ENCODE data around the gene TMEM72. TPM values are rescaled to one million over a fixed set of nuclear protein-coding genes. Genes with fewer than 3 reads are reported as not detected.

Gene TMEM72
- total RNA-seq, 2 donors from 2014 or later, result 0.15 TPM; not detected in 1

DNA sequence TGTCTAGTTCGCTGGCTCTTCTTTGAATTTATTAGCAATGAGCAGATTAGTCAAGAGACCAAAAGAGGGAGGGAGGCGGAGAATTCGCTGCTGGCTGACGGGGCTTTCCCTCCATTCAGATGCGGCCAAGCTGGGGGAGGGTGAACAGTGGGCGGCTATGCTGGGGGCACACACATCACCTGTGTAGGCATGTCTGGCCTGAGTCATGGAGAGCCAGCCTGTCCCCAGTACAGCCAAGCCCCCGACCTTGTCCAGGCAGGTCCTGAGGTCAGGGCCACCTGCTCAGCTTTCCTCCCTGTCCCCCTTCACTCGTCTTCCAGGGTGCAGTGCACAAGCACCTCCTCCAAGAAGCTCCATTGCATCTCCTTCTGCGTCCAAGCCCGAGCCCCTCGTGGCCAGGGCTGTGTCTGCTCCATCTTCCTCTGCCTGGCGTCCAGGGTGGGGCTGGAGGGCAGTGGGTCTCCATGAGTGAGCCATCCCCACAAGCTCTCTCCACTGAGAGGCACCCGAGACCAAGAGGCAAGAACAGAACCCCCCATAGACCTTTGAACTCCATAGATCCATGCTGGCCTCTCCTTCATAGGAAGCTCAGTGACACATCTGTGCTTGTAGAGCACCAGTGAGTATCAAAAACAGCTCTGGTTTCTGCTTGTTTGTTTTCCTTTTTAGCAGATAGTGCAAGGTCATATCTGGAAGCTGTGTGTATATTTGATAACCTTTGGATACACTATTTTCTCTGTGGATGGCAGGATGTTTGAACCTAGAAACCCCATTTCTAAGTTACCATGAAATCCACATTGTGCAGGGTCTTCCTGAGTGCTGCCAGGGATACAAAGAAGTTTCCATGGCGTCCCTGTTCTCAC lies 69.4 kb downstream of the TMEM72 start:
- DNase-seq (ENCODE audit: low spot score), result no peak
- Histone ChIP-seq H3K9me3 (no peaks in the 10 kb centered on the region), H3K27me3 (no peaks in the 10 kb centered on the region), H3K27ac (peak overlapping the region; percentile 91 to 96), H3K4me3 (no peak overlapping the region), H3K36me3 (peaks cover 57% of the 10 kb centered on the region), H3K4me1 (peaks cover 0 to 100% of the 10 kb centered on the region in 2 donors)
- TF ChIP-seq, protein P1, sequence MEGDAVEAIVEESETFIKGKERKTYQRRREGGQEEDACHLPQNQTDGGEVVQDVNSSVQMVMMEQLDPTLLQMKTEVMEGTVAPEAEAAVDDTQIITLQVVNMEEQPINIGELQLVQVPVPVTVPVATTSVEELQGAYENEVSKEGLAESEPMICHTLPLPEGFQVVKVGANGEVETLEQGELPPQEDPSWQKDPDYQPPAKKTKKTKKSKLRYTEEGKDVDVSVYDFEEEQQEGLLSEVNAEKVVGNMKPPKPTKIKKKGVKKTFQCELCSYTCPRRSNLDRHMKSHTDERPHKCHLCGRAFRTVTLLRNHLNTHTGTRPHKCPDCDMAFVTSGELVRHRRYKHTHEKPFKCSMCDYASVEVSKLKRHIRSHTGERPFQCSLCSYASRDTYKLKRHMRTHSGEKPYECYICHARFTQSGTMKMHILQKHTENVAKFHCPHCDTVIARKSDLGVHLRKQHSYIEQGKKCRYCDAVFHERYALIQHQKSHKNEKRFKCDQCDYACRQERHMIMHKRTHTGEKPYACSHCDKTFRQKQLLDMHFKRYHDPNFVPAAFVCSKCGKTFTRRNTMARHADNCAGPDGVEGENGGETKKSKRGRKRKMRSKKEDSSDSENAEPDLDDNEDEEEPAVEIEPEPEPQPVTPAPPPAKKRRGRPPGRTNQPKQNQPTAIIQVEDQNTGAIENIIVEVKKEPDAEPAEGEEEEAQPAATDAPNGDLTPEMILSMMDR (IDR thresholded peaks at IDR 0.05), result no peak

DNA sequence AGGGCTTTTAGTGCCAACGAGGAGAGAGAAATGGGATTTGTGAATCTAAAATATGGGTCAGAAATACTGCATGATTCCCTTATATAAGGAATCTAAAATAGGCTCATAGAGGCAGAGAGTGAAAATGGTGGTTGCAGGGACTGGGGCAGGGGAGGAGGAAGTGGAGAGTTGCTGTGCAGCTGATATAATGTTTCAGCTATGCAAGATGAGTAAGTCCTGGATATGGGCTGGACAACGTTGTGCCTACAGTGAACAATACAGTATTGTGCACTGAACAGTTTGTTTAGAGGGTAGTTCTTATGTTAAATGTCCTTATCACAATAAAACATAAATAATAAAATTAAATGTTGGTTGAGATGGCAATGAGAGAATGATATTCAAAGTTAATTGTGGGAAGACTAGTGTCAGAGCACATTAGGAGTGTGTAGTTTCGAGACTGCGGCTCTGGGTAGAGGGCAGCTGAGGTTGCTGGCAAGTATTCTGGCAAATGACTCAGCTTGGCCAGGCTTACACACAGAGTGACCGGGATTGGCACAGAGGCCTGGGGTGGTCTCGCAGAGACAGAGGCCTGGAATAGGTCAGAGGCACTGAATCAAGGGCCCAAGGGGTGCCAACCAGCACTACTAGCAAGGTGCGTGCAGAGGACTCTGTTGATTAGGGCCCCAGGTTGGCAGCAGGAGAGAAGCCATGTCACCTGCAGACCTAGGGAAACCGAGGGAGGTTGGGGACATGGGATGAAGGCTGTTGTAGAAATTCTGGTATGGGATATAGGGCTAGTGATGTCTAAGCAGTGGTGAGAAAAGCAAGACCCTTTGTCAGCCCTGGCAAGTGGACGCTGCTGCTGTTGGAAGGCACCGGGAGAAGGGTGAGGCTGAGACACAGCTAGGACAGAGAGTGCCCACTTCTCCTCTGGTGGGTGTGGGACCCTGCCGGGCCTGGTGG lies 70.3 kb downstream of the TMEM72 start:
- peaks cover 58% of the 10 kb centered on the region for H3K36me3 ChIP-seq
- peaks cover 0 to 100% of the 10 kb centered on the region in 2 donors for H3K4me1 ChIP-seq
- no peaks in the 10 kb centered on the region for H3K9me3 ChIP-seq
- H3K4me3 ChIP-seq, result no peak overlapping the region
- peak overlapping the region; percentile 91 to 96 for H3K27ac ChIP-seq
- TF ChIP-seq, protein P1 (IDR thresholded peaks at IDR 0.05), result no peak
- no peak for DNase-seq (ENCODE audit: low spot score)
- H3K27me3 ChIP-seq, result no peaks in the 10 kb centered on the region

DNA sequence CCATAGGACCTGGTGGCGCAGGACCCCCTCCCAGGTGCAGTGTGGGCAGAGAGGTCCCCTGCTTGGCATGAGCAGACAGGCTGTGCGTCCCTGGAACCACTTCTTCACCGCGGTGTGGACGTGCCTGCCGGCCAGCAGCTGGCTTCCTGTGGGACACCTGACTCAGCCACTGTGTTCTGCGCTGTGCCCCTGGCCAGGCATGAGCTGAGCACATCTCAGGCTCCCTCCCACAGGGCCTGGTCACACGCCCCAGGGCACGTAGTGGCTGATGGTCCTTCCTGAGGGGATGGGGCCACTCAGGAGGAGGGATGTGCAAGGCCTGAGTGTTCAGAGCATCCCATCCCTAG lies 71.0 kb downstream of the TMEM72 start:
- H3K4me3 ChIP-seq, result no peak overlapping the region
- no peak for DNase-seq (ENCODE audit: low spot score)
- TF ChIP-seq, protein P1 (IDR thresholded peaks at IDR 0.05), result no peak
- H3K4me1 ChIP-seq, result peaks cover 0 to 95% of the 10 kb centered on the region in 2 donors
- peaks cover 58% of the 10 kb centered on the region for H3K36me3 ChIP-seq
- no peaks in the 10 kb centered on the region for H3K27me3 ChIP-seq
- H3K9me3 ChIP-seq, result no peaks in the 10 kb centered on the region
- peak overlapping the region; percentile 91 to 96 for H3K27ac ChIP-seq

DNA sequence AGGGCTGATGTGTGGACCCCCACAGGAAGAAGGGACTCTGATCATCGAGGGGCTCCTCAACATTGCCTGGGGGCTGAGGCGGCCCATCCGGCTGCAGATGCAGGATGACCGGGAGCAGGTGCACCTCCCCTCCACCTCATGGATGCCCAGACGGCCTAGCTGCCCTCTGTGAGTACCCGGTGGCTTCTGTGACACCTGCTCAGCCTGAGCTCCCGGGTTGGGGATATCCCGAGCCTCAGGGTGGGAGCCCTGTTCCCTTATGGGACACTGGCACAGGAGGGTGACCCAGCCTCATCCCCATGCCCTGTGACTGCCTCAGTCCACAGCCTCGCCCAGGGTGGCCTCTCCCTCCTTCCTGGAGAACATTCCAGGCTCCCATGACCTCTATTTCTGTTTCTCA lies 71.4 kb downstream of the TMEM72 start:
- DNase-seq (ENCODE audit: low spot score), result no peak
- Histone ChIP-seq H3K9me3 (no peaks in the 10 kb centered on the region), H3K4me3 (no peak overlapping the region), H3K27me3 (no peaks in the 10 kb centered on the region), H3K4me1 (peaks cover 0 to 91% of the 10 kb centered on the region in 2 donors), H3K36me3 (peaks cover 58% of the 10 kb centered on the region), H3K27ac (peak overlapping the region; percentile 91 to 96)
- TF ChIP-seq, protein P1 (IDR thresholded peaks at IDR 0.05), result no peak

DNA sequence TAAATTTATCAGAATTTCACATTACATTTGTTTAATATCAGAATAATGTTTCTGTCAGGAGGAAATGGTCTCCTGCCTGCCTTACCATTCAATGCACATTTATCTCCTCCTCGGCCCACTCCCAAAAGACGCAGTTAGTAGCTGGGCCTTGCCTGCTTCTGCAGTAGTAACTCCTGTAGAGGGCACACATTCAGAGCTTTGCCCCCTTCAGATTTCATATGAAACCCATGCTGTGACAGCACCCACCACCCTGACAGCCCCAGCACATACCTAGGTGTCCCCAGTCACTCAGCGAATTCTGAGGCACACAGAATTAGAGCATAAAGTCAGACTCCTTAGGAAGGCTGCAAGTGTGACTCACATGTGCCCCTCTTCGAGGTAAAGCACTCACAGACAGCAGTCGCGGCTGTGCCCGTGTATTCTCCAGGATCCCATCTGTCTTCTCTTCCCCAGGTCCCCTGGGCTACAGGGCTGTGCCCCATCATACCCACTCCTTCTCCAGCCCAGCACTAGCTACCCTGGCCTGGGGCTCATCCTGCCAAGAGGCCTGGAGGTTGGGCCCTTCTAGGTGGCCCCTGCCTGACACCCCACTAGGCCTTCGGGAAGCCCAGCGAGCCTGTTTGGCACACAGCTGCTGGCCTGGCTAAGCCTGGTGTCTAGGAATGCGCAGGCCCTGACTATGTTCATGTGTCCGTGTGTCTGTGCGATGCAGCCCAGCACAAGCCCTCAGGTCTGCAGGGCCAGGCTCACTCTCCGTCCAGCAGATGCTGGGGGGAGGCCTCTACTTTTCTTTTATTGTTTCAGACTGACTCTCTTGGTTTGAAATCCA lies 72.1 kb downstream of the TMEM72 start:
- Histone ChIP-seq H3K27ac (peak overlapping the region; percentile 91 to 96), H3K4me3 (no peak overlapping the region), H3K36me3 (peaks cover 57% of the 10 kb centered on the region), H3K27me3 (no peaks in the 10 kb centered on the region), H3K4me1 (peaks cover 0 to 83% of the 10 kb centered on the region in 2 donors), H3K9me3 (no peaks in the 10 kb centered on the region)
- TF ChIP-seq, protein P1 (IDR thresholded peaks at IDR 0.05), result no peak
- peak; percentile 58 for DNase-seq (ENCODE audit: low spot score)
